Measurements from ENCODE around the gene NOP14. TPM values are rescaled to one million over a fixed set of nuclear protein-coding genes. Genes with fewer than 3 reads are reported as not detected.
"Not testable (repeated sequence)": the region's sequence is repeated elsewhere in the genome, so short reads cannot be mapped to it uniquely, and the experiment has no call there.

The NOP14 gene
- total RNA-seq, 1 donor from 2014 or later = 28.5 TPM

- DNase-seq (ENCODE audit: low spot score in 2 of 2, unreplicated experiment in 2 of 2) = peak in 1 of 2 experiments; percentile 38
- Mint-ChIP-seq H3K36me3 (peaks cover 26% of the 10 kb centered on the region), H3K27ac (no peak overlapping the region), H3K4me1 (peaks cover 11% of the 10 kb centered on the region), H3K4me3 (no peak overlapping the region), H3K27me3 (ENCODE audit: low read depth) (no peaks in the 10 kb centered on the region), H3K9me3 (no peaks in the 10 kb centered on the region)
- no peak for TF ChIP-seq CTCF (IDR thresholded peaks at IDR 0.05; ENCODE audit: unreplicated experiment)
Measured at GRCh38 chr4:2941138-2942036, 21.8 kb downstream of the NOP14 start.

GRCh38 chr4:2940267-2941137 lies 22.7 kb downstream of the NOP14 start:
- Mint-ChIP-seq H3K4me1 (peaks cover 20% of the 10 kb centered on the region), H3K4me3 (no peak overlapping the region), H3K9me3 (no peaks in the 10 kb centered on the region), H3K36me3 (peaks cover 22% of the 10 kb centered on the region), H3K27ac (no peak overlapping the region), H3K27me3 (ENCODE audit: low read depth) (no peaks in the 10 kb centered on the region)
- DNase-seq (ENCODE audit: low spot score in 2 of 2, unreplicated experiment in 2 of 2) = peak in 1 of 2 experiments; percentile 16
- no peak for TF ChIP-seq CTCF (IDR thresholded peaks at IDR 0.05; ENCODE audit: unreplicated experiment)

- H3K4me3 Mint-ChIP-seq = no peak overlapping the region
- H3K4me1 Mint-ChIP-seq = peaks cover 22% of the 10 kb centered on the region
- H3K27ac Mint-ChIP-seq = no peak overlapping the region
- H3K9me3 Mint-ChIP-seq = no peaks in the 10 kb centered on the region
- H3K36me3 Mint-ChIP-seq = peaks cover 19% of the 10 kb centered on the region
- no peaks in the 10 kb centered on the region for H3K27me3 Mint-ChIP-seq (ENCODE audit: low read depth)
- DNase-seq (ENCODE audit: low spot score in 2 of 2, unreplicated experiment in 2 of 2) = no peak
- no peak for TF ChIP-seq CTCF (IDR thresholded peaks at IDR 0.05; ENCODE audit: unreplicated experiment)
Measured at GRCh38 chr4:2939383-2940243, 23.6 kb downstream of the NOP14 start.

- Mint-ChIP-seq H3K36me3 (peaks cover 16% of the 10 kb centered on the region), H3K4me3 (no peak overlapping the region)
- TF ChIP-seq CTCF (IDR thresholded peaks at IDR 0.05; ENCODE audit: unreplicated experiment) = no peak
Measured at GRCh38 chr4:2938906-2939305, 24.3 kb downstream of the NOP14 start.

GRCh38 chr4:2938411-2938810 lies 24.8 kb downstream of the NOP14 start:
- not testable (repeated sequence) for H3K4me3 Mint-ChIP-seq; H3K27me3 Mint-ChIP-seq (ENCODE audit: low read depth); H3K27ac Mint-ChIP-seq; DNase-seq (ENCODE audit: low spot score in 2 of 2, unreplicated experiment in 2 of 2); H3K9me3 Mint-ChIP-seq
- peaks cover 23% of the 10 kb centered on the region for H3K4me1 Mint-ChIP-seq
- H3K36me3 Mint-ChIP-seq = peaks cover 14% of the 10 kb centered on the region

More at GRCh38 chr4:2938906-2939305, 24.3 kb downstream of the NOP14 start:
- DNase-seq (ENCODE audit: low spot score in 2 of 2, unreplicated experiment in 2 of 2) = no peak
- H3K9me3 Mint-ChIP-seq = no peaks in the 10 kb centered on the region
- no peak overlapping the region for H3K27ac Mint-ChIP-seq
- peaks cover 22% of the 10 kb centered on the region for H3K4me1 Mint-ChIP-seq
- H3K27me3 Mint-ChIP-seq (ENCODE audit: low read depth) = no peaks in the 10 kb centered on the region

Data from mesothelial cell of epicardium (in vitro differentiated cells).